HepG2 (cell line): ENCODE results near the gene GGTA1. TPM values are rescaled to one million over a fixed set of nuclear protein-coding genes. Genes with fewer than 3 reads are reported as not detected.
A peak's percentile ranks its signal among the peaks of the same experiment; 100 is the strongest.

Source experiments
- ADNP ChIP-seq: sonication (generic); formaldehyde crosslinking; IDR thresholded peaks from 2 replicates; pipeline ENCODE4 v1.4.0; 2020; ENCODE audit warnings: missing genetic modification reagents
- AGO1 ChIP-seq: fragments of 200-400 bp; formaldehyde crosslinking; IDR thresholded peaks from 2 replicates; pipeline ENCODE4 v1.6.1; 2017; ENCODE audit warnings: mild to moderate bottlenecking, low read depth, low read length, moderate library complexity; ENCODE audit not compliant: poor library complexity, severe bottlenecking
- ATF1 ChIP-seq: IDR thresholded peaks from 2 replicates; pipeline ENCODE4 v1.6.1; 2016; ENCODE audit warnings: mild to moderate bottlenecking, control low read depth
- DR1 ChIP-seq: sonication (generic); formaldehyde crosslinking; IDR thresholded peaks from 2 replicates; pipeline ENCODE4 v1.8.0; 2021; ENCODE audit warnings: mild to moderate bottlenecking, missing genetic modification reagents, inconsistent platforms
- E2F5 ChIP-seq: sonication (generic); formaldehyde crosslinking; conservative IDR thresholded peaks from 2 replicates; pipeline ENCODE4 v1.4.0; 2020; ENCODE audit warnings: missing genetic modification reagents
- FOSL1 ChIP-seq: sonication (generic); formaldehyde crosslinking; IDR thresholded peaks from 2 replicates; pipeline ENCODE4 v1.9.0; 2021; ENCODE audit warnings: missing genetic modification reagents, borderline replicate concordance
- GLI4 ChIP-seq: sonication (generic); formaldehyde crosslinking; IDR thresholded peaks from 2 replicates; pipeline ENCODE4 v1.5.1; 2020; ENCODE audit warnings: missing genetic modification reagents, mild to moderate bottlenecking, moderate library complexity, borderline replicate concordance
- HDAC1 ChIP-seq: sonication (generic); formaldehyde crosslinking; IDR thresholded peaks from 2 replicates; pipeline ENCODE4 v1.5.1; 2020; ENCODE audit warnings: mild to moderate bottlenecking, missing genetic modification reagents
- MYC ChIP-seq: sonication (generic); formaldehyde crosslinking; IDR thresholded peaks from 2 replicates; pipeline ENCODE4 v1.9.0; 2021; ENCODE audit warnings: missing genetic modification reagents, borderline replicate concordance
- NFYB ChIP-seq: sonication (generic); formaldehyde crosslinking; IDR thresholded peaks from 2 replicates; pipeline ENCODE4 v1.4.0; 2020; ENCODE audit warnings: missing genetic modification reagents
- NRL ChIP-seq: sonication (generic); formaldehyde crosslinking; IDR thresholded peaks from 2 replicates; pipeline ENCODE4 v1.5.0; 2020; ENCODE audit warnings: missing genetic modification reagents, mild to moderate bottlenecking, moderate library complexity, borderline replicate concordance
- SKIL ChIP-seq: sonication (generic); formaldehyde crosslinking; IDR thresholded peaks from 2 replicates; pipeline ENCODE4 v1.8.0; 2022; ENCODE audit warnings: missing genetic modification reagents, mild to moderate bottlenecking, moderate library complexity, borderline replicate concordance
- SMARCC2 ChIP-seq: fragments of 450-650 bp; IDR thresholded peaks from 2 replicates; pipeline ENCODE4 v1.6.1; 2017; ENCODE audit warnings: antibody characterized with exemption, mild to moderate bottlenecking
- YY1 ChIP-seq: IDR thresholded peaks from 2 replicates; pipeline ENCODE4 v1.6.1; 2011; ENCODE audit warnings: low read length, low read depth, moderate library complexity, mild to moderate bottlenecking; ENCODE audit not compliant: insufficient read depth, insufficient replicate concordance
- ZKSCAN1 ChIP-seq: fragments of 150-350 bp; IDR thresholded peaks from 2 replicates; pipeline ENCODE4 v1.6.1; 2014; ENCODE audit warnings: low read length
- ZMAT5 ChIP-seq: sonication (generic); formaldehyde crosslinking; IDR thresholded peaks from 2 replicates; pipeline ENCODE4 v1.5.0; 2020; ENCODE audit warnings: mild to moderate bottlenecking, low read depth, missing genetic modification reagents, borderline replicate concordance
- ZNF143 ChIP-seq: sonication (generic); formaldehyde crosslinking; IDR thresholded peaks from 2 replicates; pipeline ENCODE4 v1.4.0; 2020; ENCODE audit warnings: missing genetic modification reagents
- ZNF331 ChIP-seq: sonication (generic); formaldehyde crosslinking; IDR thresholded peaks from 2 replicates; pipeline ENCODE4 v1.4.0; 2020; ENCODE audit warnings: missing genetic modification reagents
- ZNF570 ChIP-seq: sonication (generic); formaldehyde crosslinking; IDR thresholded peaks from 2 replicates; pipeline ENCODE4 v1.4.0; 2020; ENCODE audit warnings: mild to moderate bottlenecking, missing genetic modification reagents, borderline replicate concordance
- ZNF687 ChIP-seq: sonication (generic); formaldehyde crosslinking; IDR thresholded peaks from 2 replicates; pipeline ENCODE4 v1.5.1; 2020; ENCODE audit warnings: mild to moderate bottlenecking, missing genetic modification reagents, moderate library complexity
- ZNF800 ChIP-seq: sonication (generic); formaldehyde crosslinking; IDR thresholded peaks from 2 replicates; pipeline ENCODE4 v1.4.0; 2020; ENCODE audit warnings: missing genetic modification reagents
- polyA plus RNA-seq, 8 experiments: library from polyadenylated mRNA; depleted of rRNA in 3 of 8; stranded (reverse) in 7 of 8; unstranded in 1 of 8; fragments of >200 nt; fragmentation: Illumina TruSeq in 4 of 8; extraction: Trizol in 4 of 8; gene quantifications; 2 replicates each; pipeline versions ENCODE4 v1.2.1 to v1.2.3, GENCODE V29; 2011 to 2016; ENCODE audit warnings: low read depth in 4 of 8, missing spikeins in 1 of 8, mixed read lengths in 1 of 8; ENCODE audit not compliant: insufficient read depth in 1 of 8
- total RNA-seq, 5 experiments: library from RNA; depleted of rRNA; stranded (reverse); fragments of >200 nt; fragmentation: Illumina TruSeq; extraction: Trizol; gene quantifications; 2 replicates each; pipeline ENCODE4 v1.2.3, GENCODE V29; 2016; ENCODE audit warnings: low read depth in 1 of 5

GGTA1 gene
- total and polyA plus RNA-seq, 2 of the 13 experiments (the other 11 are each of a cell fraction or from before 2014, with no cell fraction given): not detected

GRCh38 chr9:121424024-121424432 is 75.6 kb downstream of the GGTA1 start (continued):
- TF ChIP-seq ZNF687 (no peak), SKIL (CRISPR knock-in tag) (peak; percentile 31; the same call in 1 of the 2 replicates), ZNF143 (CRISPR knock-in tag) (no peak), YY1 (peak; percentile 8), ZNF331 (peak; percentile 57; the same call in 1 of the 2 replicates), ZNF570 (CRISPR knock-in tag) (no peak), ZKSCAN1 (no peak), ADNP (no peak), ZNF800 (CRISPR knock-in tag) (no peak), HDAC1 (CRISPR knock-in tag) (no peak), ZMAT5 (CRISPR knock-in tag) (no peak), GLI4 (CRISPR knock-in tag) (no peak), FOSL1 (CRISPR knock-in tag) (no peak), MYC (CRISPR knock-in tag) (no peak), ATF1 (CRISPR knock-in tag) (peak; percentile 60; the same call in 1 of the 2 replicates), SMARCC2 (no peak), AGO1 (no peak), E2F5 (CRISPR knock-in tag) (no peak), DR1 (CRISPR knock-in tag) (no peak), NRL (no peak), NFYB (CRISPR knock-in tag) (no peak)
